ENCODE data around the gene NKIRAS2.

Gene NKIRAS2

GRCh38 chr17:42019509-42020404 is at the start of gene NKIRAS2 (continued):
- TF ChIP-seq PATZ1 (tag by site-specific recombination; IDR thresholded peaks at IDR 0.05) (peak; percentile 91), ZNF521 (tag by site-specific recombination; IDR thresholded peaks at IDR 0.05) (no peak), ZNF10 (tag by site-specific recombination; IDR thresholded peaks at IDR 0.05) (no peak; the same call in 1 of the 2 replicates), ZNF184 (tag by site-specific recombination; IDR thresholded peaks at IDR 0.05) (no peak; the same call in 1 of the 2 replicates), ZXDB (tag by site-specific recombination; IDR thresholded peaks at IDR 0.05) (no peak; the same call in 1 of the 2 replicates), HOXD13 (CRISPR knock-in tag; IDR thresholded peaks at IDR 0.05; ENCODE audit: borderline replicate concordance) (no peak), KLF10 (tag by site-specific recombination; IDR thresholded peaks at IDR 0.05) (peak; percentile 51; the same call in 1 of the 2 replicates), ZNF549 (tag by site-specific recombination; IDR thresholded peaks at IDR 0.05) (no peak), PRDM6 (tag by site-specific recombination; IDR thresholded peaks at IDR 0.05) (no peak), ZNF777 (tag by site-specific recombination; IDR thresholded peaks at IDR 0.05; ENCODE audit: borderline replicate concordance) (no peak), SETDB1 (IDR thresholded peaks at IDR 0.05; ENCODE audit: insufficient read length, low read length) (peak; percentile 16), ZBTB6 (tag by site-specific recombination; IDR thresholded peaks at IDR 0.05) (peak; percentile 79; the same call in 1 of the 2 replicates), ZNF280D (tag by site-specific recombination; IDR thresholded peaks at IDR 0.05) (no peak), ZNF48 (tag by site-specific recombination; IDR thresholded peaks at IDR 0.05) (no peak), SP7 (tag by site-specific recombination; IDR thresholded peaks at IDR 0.05) (0 out of 2 replicates have a peak, but pooled peaks have one; percentile 59), SCRT2 (tag by site-specific recombination; IDR thresholded peaks at IDR 0.05) (peak; percentile 11; the same call in 1 of the 2 replicates), ZBTB8A (tag by site-specific recombination; IDR thresholded peaks at IDR 0.05) (peak; percentile 52; the same call in 1 of the 2 replicates), ZFP3 (tag by site-specific recombination; IDR thresholded peaks at IDR 0.05; ENCODE audit: low read depth) (no peak), ZFHX2 (tag by site-specific recombination; conservative IDR thresholded peaks at IDR 0.05) (peak; percentile 77)

Data from HEK293 (cell line).